HCT116 (cell line): ENCODE measurements around the gene TEAD1. TPM values are rescaled to one million over a fixed set of nuclear protein-coding genes. Genes with fewer than 3 reads are reported as not detected.

ENCODE experiments used
- ATAC-seq: fragments of 200-7000 bp; cut with Tn5 transposase; 2 replicates; pipeline ENCODE4 v1.9.1; 2020; ENCODE audit warnings: mild to moderate bottlenecking, moderate library complexity
- BruUV-seq: library from RNA; stranded (reverse); fragments of 400-500 nt; replicated peaks from 2 replicates; lab custom pipeline; 2021; lab: Mats Ljungman, UMichigan
- CTCF ChIA-PET: fragments of 300-600 bp; sonication (Branson Sonifier 250); formaldehyde crosslinking; loops from one replicate; lab custom pipeline; 2021; ENCODE audit warnings: antibody characterized with exemption; lab: Charles Lee
- POLR2A ChIA-PET: fragments of 300-600, 350-600 bp; sonication (Branson Sonifier 250); formaldehyde crosslinking; loops from one replicate; lab custom pipeline; 2021; ENCODE audit warnings: antibody characterized with exemption; lab: Charles Lee
- RAD21 ChIA-PET, 2 experiments: fragments of 300-600 bp; sonication (Branson Sonifier 250); formaldehyde crosslinking; loops; one replicate each; lab custom pipeline; 2023; ENCODE audit warnings: low total read pairs in 2 of 2; ENCODE audit not compliant: uncharacterized antibody in 2 of 2, unreplicated experiment in 2 of 2, low non-redundant PET in 1 of 2; lab: Charles Lee
- DNase-seq: peaks from one replicate; pipeline ENCODE4 v3.0.0-alpha.2; 2010; ENCODE audit warnings: low read depth, low spot score
- H2AFZ ChIP-seq: fragments of 200-600 bp; shearing (Covaris generic), sonication (generic); 2 replicates; pipeline ENCODE4 v1.6.1; 2017; ENCODE audit warnings: low read depth, mixed run types, mixed read lengths, antibody characterized with exemption, low read length; ENCODE audit not compliant: poor library complexity, severe bottlenecking
- H3K27ac ChIP-seq: 2 replicates; pipeline ENCODE4 v1.5.1; 2012; ENCODE audit warnings: low read depth, low read length
- H3K27me3 ChIP-seq: fragments of 200-600 bp; sonication (generic); 2 replicates; pipeline ENCODE4 v1.6.1; 2016; ENCODE audit warnings: mixed run types, low read length, mixed read lengths; ENCODE audit not compliant: insufficient read depth
- H3K36me3 ChIP-seq, 2 experiments: fragments of 200-500 bp in 1 of 2; fragments of 200-600 bp in 1 of 2; sonication (Bioruptor generic) in 1 of 2; sonication (generic) in 1 of 2; 2 replicates each; pipeline versions ENCODE4 v1.5.1 to v1.6.1; 2014 to 2016; ENCODE audit warnings: low read length in 2 of 2, inconsistent platforms in 1 of 2, mixed read lengths in 1 of 2, mixed run types in 1 of 2; ENCODE audit not compliant: insufficient read depth in 2 of 2, control insufficient read depth in 1 of 2
- H3K4me1 ChIP-seq, 2 experiments: fragments of 200-600 bp in 1 of 2; sonication (generic) in 1 of 2; 2 replicates each; pipeline versions ENCODE4 v1.5.1 to v1.6.1; 2012 to 2017; ENCODE audit warnings: low read length in 2 of 2, inconsistent platforms in 1 of 2, mild to moderate bottlenecking in 1 of 2, mixed read lengths in 1 of 2, mixed run types in 1 of 2, moderate library complexity in 1 of 2; ENCODE audit not compliant: insufficient read depth in 2 of 2, control insufficient read depth in 1 of 2
- H3K4me2 ChIP-seq: fragments of 200-600 bp; sonication (generic); 2 replicates; pipeline ENCODE4 v1.6.1; 2017; ENCODE audit warnings: mixed run types, low read length, mixed read lengths
- H3K4me3 ChIP-seq, 2 experiments: fragments of 200-600 bp in 1 of 2; sonication (generic) in 1 of 2; replicated peaks in 1 of 2; 2 replicates each; pipeline ENCODE4 v1.5.1; 2011 to 2016; ENCODE audit warnings: low read length in 2 of 2, control low read depth in 1 of 2, low read depth in 1 of 2, mild to moderate bottlenecking in 1 of 2, mixed read lengths in 1 of 2, mixed run types in 1 of 2
- H3K79me2 ChIP-seq: fragments of 200-600 bp; sonication (generic); 2 replicates; pipeline ENCODE4 v1.6.1; 2017; ENCODE audit warnings: mild to moderate bottlenecking, mixed run types, low read length, moderate library complexity, mixed read lengths; ENCODE audit not compliant: insufficient read depth
- H3K9ac ChIP-seq: fragments of 200-600 bp; sonication (generic); 2 replicates; pipeline ENCODE4 v1.6.1; 2016; ENCODE audit warnings: low read length, mixed read lengths
- H3K9me2 ChIP-seq: fragments of 200-600 bp; sonication (generic), shearing (Covaris generic); 2 replicates; pipeline ENCODE4 v1.6.1; 2017; ENCODE audit warnings: mixed run types, mild to moderate bottlenecking, moderate library complexity; ENCODE audit not compliant: insufficient read depth
- H3K9me3 ChIP-seq, 2 experiments: fragments of 200-500 bp in 1 of 2; fragments of 200-600 bp in 1 of 2; sonication (Bioruptor generic) in 1 of 2; sonication (generic) in 1 of 2; 2 replicates each; pipeline ENCODE4 v1.6.1; 2014 to 2017; ENCODE audit warnings: low read length in 2 of 2, mixed read lengths in 2 of 2, inconsistent platforms in 1 of 2, low read depth in 1 of 2, mild to moderate bottlenecking in 1 of 2, mixed run types in 1 of 2, moderate library complexity in 1 of 2; ENCODE audit not compliant: control insufficient read depth in 1 of 2, insufficient read depth in 1 of 2
- H4K20me1 ChIP-seq: fragments of 200-600 bp; sonication (generic), shearing (Covaris generic); 2 replicates; pipeline ENCODE4 v1.6.1; 2017; ENCODE audit warnings: mixed run types, mild to moderate bottlenecking, moderate library complexity; ENCODE audit not compliant: insufficient read depth
- CBX3 ChIP-seq: IDR thresholded peaks from 2 replicates; pipeline ENCODE4 v1.6.1; 2012; ENCODE audit warnings: low read depth
- SP1 ChIP-seq: IDR thresholded peaks from 2 replicates; pipeline ENCODE4 v1.6.1; 2012; ENCODE audit warnings: low read depth
- TCF7L2 ChIP-seq: IDR thresholded peaks from 2 replicates; pipeline ENCODE4 v1.7.0; 2011; ENCODE audit warnings: borderline replicate concordance, inconsistent platforms; ENCODE audit not compliant: insufficient read depth, insufficient read length; ENCODE audit errors: extremely low read depth
- ZNF274 ChIP-seq: fragments of 200-500 bp; sonication (Bioruptor generic); IDR thresholded peaks from 2 replicates; pipeline ENCODE4 v1.6.1; 2014; ENCODE audit warnings: mild to moderate bottlenecking, low read depth, low read length, inconsistent platforms
- intact Hi-C: fragments of 100-400 bp; cut with micrococcal nuclease; formaldehyde crosslinking; loops from 2 replicates; pipeline ENCODE4 v1.10.0; 2022
- total RNA-seq: library from RNA; stranded (reverse); gene quantifications from one replicate; pipeline ENCODE4 v1.2.1, GENCODE V29; 2021; ENCODE audit not compliant: unreplicated experiment
- TF ChIP-seq, protein P1 (sequence below): IDR thresholded peaks from 2 replicates; pipeline ENCODE4 v1.6.1; 2012; ENCODE audit warnings: low read depth

TEAD1 gene
- total RNA-seq, 1 experiment from 2014 or later, result 103 TPM

DNA sequence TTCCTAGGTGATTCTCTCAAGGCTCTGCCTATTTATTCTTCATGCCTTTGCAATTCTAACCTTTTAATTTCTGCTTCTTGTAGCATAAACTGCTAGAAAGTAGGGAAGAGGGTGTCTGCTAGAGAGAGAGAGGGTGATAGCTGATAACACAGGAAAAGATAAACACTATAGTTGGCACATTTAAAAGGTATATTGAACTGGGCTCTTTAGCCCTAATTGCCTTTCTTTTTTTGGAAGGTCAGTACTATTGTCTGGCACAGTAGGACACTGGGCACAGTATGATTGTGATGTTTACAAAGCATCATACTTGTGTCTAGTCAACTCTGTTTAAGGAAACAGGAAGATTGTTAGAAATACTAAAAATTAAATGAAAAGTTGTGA is 33.3 kb downstream of the TEAD1 start:
- H3K4me3 ChIP-seq, result no peak overlapping the region
- no TSS peak for BruUV-seq
- intact Hi-C loops, result no loop called here
- RAD21 ChIA-PET, result no interaction called here
- 0 out of 2 replicates have a peak overlapping the region, but pooled peaks have one; percentile 6 for H3K4me2 ChIP-seq
- ATAC-seq, result no peak
- H4K20me1 ChIP-seq, result no peaks in the 10 kb centered on the region; the same call in 1 of the 2 replicates
- no peak for TF ChIP-seq ZNF274
- TF ChIP-seq SP1, result no peak
- no peak for TF ChIP-seq TCF7L2
- no peaks in the 10 kb centered on the region for H3K9me3 ChIP-seq
- POLR2A ChIA-PET, result no interaction called here
- no peak overlapping the region for H3K9ac ChIP-seq
- no peak for DNase-seq
- no peaks in the 10 kb centered on the region for H3K27me3 ChIP-seq
- peaks cover 21 to 28% of the 10 kb centered on the region in 2 experiments for H3K4me1 ChIP-seq
- no peak overlapping the region for H3K27ac ChIP-seq
- peaks cover 96% of the 10 kb centered on the region for H3K79me2 ChIP-seq
- H3K36me3 ChIP-seq, result no peaks in the 10 kb centered on the region
- no peak overlapping the region for H2AFZ ChIP-seq
- H3K9me2 ChIP-seq, result no peaks in the 10 kb centered on the region
- CTCF ChIA-PET, result no interaction called here

DNA sequence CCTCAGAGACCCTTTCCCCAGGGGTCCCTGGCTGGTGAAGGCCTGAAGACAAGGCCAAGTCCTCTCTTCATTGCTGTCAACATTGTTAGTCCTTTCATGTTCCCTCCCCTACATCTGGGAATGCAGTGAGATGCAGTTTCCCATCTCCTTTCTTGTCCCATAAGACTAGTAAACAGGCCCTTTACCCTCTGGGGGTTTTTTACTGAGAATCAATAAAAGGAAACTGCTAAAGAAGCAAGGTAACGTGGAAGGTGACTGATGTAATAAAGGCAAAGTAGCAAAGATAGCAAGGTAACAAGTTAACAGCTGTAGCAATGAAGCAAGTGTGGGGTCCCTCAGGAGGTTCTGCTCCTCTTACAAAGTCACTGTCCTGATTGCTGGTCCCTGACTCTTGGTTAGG is 37.3 kb downstream of the TEAD1 start:
- intact Hi-C loops, result no loop called here
- Histone ChIP-seq H3K27me3 (no peaks in the 10 kb centered on the region), H3K4me1 (peaks cover 20 to 24% of the 10 kb centered on the region in 2 experiments), H3K4me3 (no peak overlapping the region), H2AFZ (no peak overlapping the region), H4K20me1 (no peaks in the 10 kb centered on the region), H3K4me2 (no peak overlapping the region), H3K27ac (no peak overlapping the region), H3K9me2 (no peaks in the 10 kb centered on the region), H3K9me3 (no peaks in the 10 kb centered on the region), H3K36me3 (no peaks in the 10 kb centered on the region), H3K9ac (no peak overlapping the region), H3K79me2 (peaks cover 92% of the 10 kb centered on the region)
- ATAC-seq, result no peak
- ChIA-PET CTCF (no interaction called here), POLR2A (no interaction called here), RAD21 (no interaction called here)
- TF ChIP-seq CBX3, result no peak
- TF ChIP-seq, protein P1, sequence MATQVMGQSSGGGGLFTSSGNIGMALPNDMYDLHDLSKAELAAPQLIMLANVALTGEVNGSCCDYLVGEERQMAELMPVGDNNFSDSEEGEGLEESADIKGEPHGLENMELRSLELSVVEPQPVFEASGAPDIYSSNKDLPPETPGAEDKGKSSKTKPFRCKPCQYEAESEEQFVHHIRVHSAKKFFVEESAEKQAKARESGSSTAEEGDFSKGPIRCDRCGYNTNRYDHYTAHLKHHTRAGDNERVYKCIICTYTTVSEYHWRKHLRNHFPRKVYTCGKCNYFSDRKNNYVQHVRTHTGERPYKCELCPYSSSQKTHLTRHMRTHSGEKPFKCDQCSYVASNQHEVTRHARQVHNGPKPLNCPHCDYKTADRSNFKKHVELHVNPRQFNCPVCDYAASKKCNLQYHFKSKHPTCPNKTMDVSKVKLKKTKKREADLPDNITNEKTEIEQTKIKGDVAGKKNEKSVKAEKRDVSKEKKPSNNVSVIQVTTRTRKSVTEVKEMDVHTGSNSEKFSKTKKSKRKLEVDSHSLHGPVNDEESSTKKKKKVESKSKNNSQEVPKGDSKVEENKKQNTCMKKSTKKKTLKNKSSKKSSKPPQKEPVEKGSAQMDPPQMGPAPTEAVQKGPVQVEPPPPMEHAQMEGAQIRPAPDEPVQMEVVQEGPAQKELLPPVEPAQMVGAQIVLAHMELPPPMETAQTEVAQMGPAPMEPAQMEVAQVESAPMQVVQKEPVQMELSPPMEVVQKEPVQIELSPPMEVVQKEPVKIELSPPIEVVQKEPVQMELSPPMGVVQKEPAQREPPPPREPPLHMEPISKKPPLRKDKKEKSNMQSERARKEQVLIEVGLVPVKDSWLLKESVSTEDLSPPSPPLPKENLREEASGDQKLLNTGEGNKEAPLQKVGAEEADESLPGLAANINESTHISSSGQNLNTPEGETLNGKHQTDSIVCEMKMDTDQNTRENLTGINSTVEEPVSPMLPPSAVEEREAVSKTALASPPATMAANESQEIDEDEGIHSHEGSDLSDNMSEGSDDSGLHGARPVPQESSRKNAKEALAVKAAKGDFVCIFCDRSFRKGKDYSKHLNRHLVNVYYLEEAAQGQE, result no peak
- BruUV-seq, result no TSS peak
- DNase-seq, result no peak
